Neural progenitor cell (in vitro differentiated cells): ENCODE results near the gene EHMT1. TPM values are rescaled to one million over a fixed set of nuclear protein-coding genes. Genes with fewer than 3 reads are reported as not detected.

Experiments used
- DNase-seq: peaks from one replicate; pipeline ENCODE4 v3.0.0-alpha.2; 2016; ENCODE audit warnings: low spot score
- H2AFZ ChIP-seq: fragments of 200-600 bp; sonication (generic); replicated peaks from 2 replicates; pipeline ENCODE4 v1.6.1; 2016; ENCODE audit warnings: antibody characterized with exemption
- H3F3A ChIP-seq: fragments of 200-600 bp; sonication (generic); 2 replicates; pipeline ENCODE4 v1.6.1; 2016; ENCODE audit warnings: antibody characterized with exemption, low read depth
- H3K27ac ChIP-seq: fragments of 200-600 bp; sonication (generic); 2 replicates; pipeline ENCODE4 v1.5.1; 2016; ENCODE audit warnings: mild to moderate bottlenecking
- H3K27me3 ChIP-seq: fragments of 200-600 bp; sonication (generic); 2 replicates; pipeline ENCODE4 v1.6.1; 2016; ENCODE audit warnings: mild to moderate bottlenecking, moderate library complexity
- H3K36me3 ChIP-seq: fragments of 200-600 bp; sonication (generic); 2 replicates; pipeline ENCODE4 v1.5.1; 2016
- H3K4me1 ChIP-seq: fragments of 200-600 bp; sonication (generic); 2 replicates; pipeline ENCODE4 v1.6.1; 2016; ENCODE audit warnings: mixed run types
- H3K4me2 ChIP-seq: fragments of 200-600 bp; sonication (generic); 2 replicates; pipeline ENCODE4 v1.6.1; 2016
- H3K4me3 ChIP-seq: fragments of 200-600 bp; sonication (generic); 2 replicates; pipeline ENCODE4 v1.5.1; 2016
- H3K79me2 ChIP-seq: fragments of 200-600 bp; sonication (generic); 2 replicates; pipeline ENCODE4 v1.6.1; 2016; ENCODE audit warnings: low read depth
- H3K9ac ChIP-seq: fragments of 200-600 bp; sonication (generic); 2 replicates; pipeline ENCODE4 v1.6.1; 2016
- H3K9me3 ChIP-seq: fragments of 200-600 bp; sonication (generic); 2 replicates; pipeline ENCODE4 v1.5.1; 2016; ENCODE audit warnings: low read depth
- H4K20me1 ChIP-seq: fragments of 200-600 bp; sonication (generic); 2 replicates; pipeline ENCODE4 v1.6.1; 2016; ENCODE audit warnings: low read depth
- H3K27ac Mint-ChIP-seq: 3 replicates; pipeline ENCODE4 v1.8.0; 2021; ENCODE audit warnings: mixed read lengths
- H3K27me3 Mint-ChIP-seq: 2 replicates; pipeline ENCODE4 v1.8.0; 2022; ENCODE audit warnings: low read depth, mild to moderate bottlenecking, inconsistent platforms, moderate library complexity, mixed read lengths; ENCODE audit not compliant: insufficient read depth
- H3K36me3 Mint-ChIP-seq: 3 replicates; pipeline ENCODE4 v1.8.0; 2021; ENCODE audit warnings: mixed read lengths
- H3K4me1 Mint-ChIP-seq: 3 replicates; pipeline ENCODE4 v1.8.0; 2021; ENCODE audit warnings: mixed read lengths
- H3K4me3 Mint-ChIP-seq: 3 replicates; pipeline ENCODE4 v1.8.0; 2021; ENCODE audit warnings: mild to moderate bottlenecking, moderate library complexity, mixed read lengths
- H3K9me3 Mint-ChIP-seq: 3 replicates; pipeline ENCODE4 v1.8.0; 2020; ENCODE audit warnings: mixed read lengths
- CTCF ChIP-seq: fragments of 200-600 bp; sonication (generic); IDR thresholded peaks from 2 replicates; pipeline ENCODE4 v1.5.1; 2017; ENCODE audit warnings: antibody characterized with exemption, mild to moderate bottlenecking
- EZH2 ChIP-seq: fragments of 200-600 bp; sonication (generic); IDR thresholded peaks from 2 replicates; pipeline ENCODE4 v1.6.1; 2017; ENCODE audit warnings: antibody characterized with exemption, mild to moderate bottlenecking, moderate library complexity
- EZH2phosphoT487 ChIP-seq: fragments of 200-600 bp; sonication (generic); IDR thresholded peaks from 2 replicates; pipeline ENCODE4 v1.6.1; 2017; ENCODE audit warnings: antibody characterized with exemption
- total RNA-seq: library from RNA; depleted of rRNA; stranded (reverse); fragments of >200 nt; gene quantifications from 2 replicates; pipeline ENCODE4 v1.2.3, GENCODE V29; 2015; ENCODE audit warnings: low replicate concordance

The EHMT1 gene
- total RNA-seq, 1 donor from 2014 or later = 47.8 TPM

- Histone ChIP-seq H2AFZ (no peak overlapping the region), H3K36me3 (no peaks in the 10 kb centered on the region), H3K27me3 (no peaks in the 10 kb centered on the region), H4K20me1 (peaks cover 92% of the 10 kb centered on the region), H3K4me3 (no peak overlapping the region), H3K9me3 (no peaks in the 10 kb centered on the region), H3K27ac (no peak overlapping the region), H3K9ac (no peak overlapping the region), H3F3A (no peaks in the 10 kb centered on the region), H3K4me1 (no peaks in the 10 kb centered on the region), H3K4me2 (no peak overlapping the region), H3K79me2 (peaks cover 100% of the 10 kb centered on the region)
- peaks cover 31% of the 10 kb centered on the region for H3K36me3 Mint-ChIP-seq
- H3K27me3 Mint-ChIP-seq = peaks cover 2% of the 10 kb centered on the region
- H3K4me3 Mint-ChIP-seq = no peak overlapping the region
- peaks cover 7% of the 10 kb centered on the region for H3K4me1 Mint-ChIP-seq
- TF ChIP-seq CTCF (no peak), EZH2phosphoT487 (no peak), EZH2 (no peak)
- DNase-seq = no peak
- peaks cover 2% of the 10 kb centered on the region for H3K9me3 Mint-ChIP-seq
- no peak overlapping the region for H3K27ac Mint-ChIP-seq
These were observed 11.3 kb downstream of the EHMT1 start for GRCh38 chr9:137630126-137630525.

- no peaks in the 10 kb centered on the region for H3K9me3 ChIP-seq
- peaks cover 86% of the 10 kb centered on the region for H4K20me1 ChIP-seq
- H3K36me3 Mint-ChIP-seq = peaks cover 27% of the 10 kb centered on the region
These were observed 11.9 kb downstream of the EHMT1 start for GRCh38 chr9:137630679-137631078.

GRCh38 chr9:137631345-137632229 lies 12.8 kb downstream of the EHMT1 start:
- Mint-ChIP-seq H3K9me3 (peaks cover 5% of the 10 kb centered on the region), H3K4me3 (no peak overlapping the region), H3K4me1 (peaks cover 7% of the 10 kb centered on the region), H3K27ac (no peak overlapping the region), H3K36me3 (peaks cover 31% of the 10 kb centered on the region), H3K27me3 (peaks cover 2% of the 10 kb centered on the region)
- Histone ChIP-seq H3K4me1 (no peaks in the 10 kb centered on the region), H3K9me3 (no peaks in the 10 kb centered on the region), H3K9ac (no peak overlapping the region), H3K27me3 (no peaks in the 10 kb centered on the region), H3K27ac (no peak overlapping the region), H3F3A (no peaks in the 10 kb centered on the region), H3K4me3 (no peak overlapping the region), H3K79me2 (peaks cover 100% of the 10 kb centered on the region), H3K36me3 (no peaks in the 10 kb centered on the region), H4K20me1 (peaks cover 86% of the 10 kb centered on the region), H3K4me2 (no peak overlapping the region), H2AFZ (no peak overlapping the region)
- TF ChIP-seq CTCF (no peak), EZH2phosphoT487 (no peak), EZH2 (no peak)
- DNase-seq = no peak

More at GRCh38 chr9:137630679-137631078, 11.9 kb downstream of the EHMT1 start:
- H3K4me1 Mint-ChIP-seq = peaks cover 7% of the 10 kb centered on the region
- H3K36me3 ChIP-seq = no peaks in the 10 kb centered on the region
- no peak for TF ChIP-seq CTCF
- no peak for TF ChIP-seq EZH2
- no peak for TF ChIP-seq EZH2phosphoT487
- no peak overlapping the region for H3K4me3 ChIP-seq
- no peak overlapping the region for H3K27ac Mint-ChIP-seq
- H2AFZ ChIP-seq = no peak overlapping the region
- no peak overlapping the region for H3K9ac ChIP-seq
- H3K27me3 ChIP-seq = no peaks in the 10 kb centered on the region
- peaks cover 100% of the 10 kb centered on the region for H3K79me2 ChIP-seq
- H3K4me2 ChIP-seq = no peak overlapping the region
- no peaks in the 10 kb centered on the region for H3K4me1 ChIP-seq
- H3F3A ChIP-seq = no peaks in the 10 kb centered on the region
- H3K4me3 Mint-ChIP-seq = no peak overlapping the region
- DNase-seq = no peak
- H3K27ac ChIP-seq = no peak overlapping the region
- peaks cover 2% of the 10 kb centered on the region for H3K27me3 Mint-ChIP-seq
- H3K9me3 Mint-ChIP-seq = no peaks in the 10 kb centered on the region
